NCI-H510A treated with DMSO at 0.1 percent for 48 hours (cell line): ENCODE results near the gene KRTAP5-1.
"Not testable (repeated sequence)": the region's sequence is repeated elsewhere in the genome, so short reads cannot be mapped to it uniquely, and the experiment has no call there.

ENCODE experiments used
- DNase-seq: peaks from one replicate; lab custom pipeline; 2025; lab: John Stamatoyannopoulos, UW

The KRTAP5-1 gene

GRCh38 chr11:1601663-1602062, 16.6 kb upstream of the KRTAP5-1 start:
- DNase-seq = not testable (repeated sequence)

- no peak for DNase-seq
Observed at GRCh38 chr11:1600626-1601025, 15.5 kb upstream of the KRTAP5-1 start.

- no peak for DNase-seq
Observed at GRCh38 chr11:1598816-1599215, 13.7 kb upstream of the KRTAP5-1 start.

GRCh38 chr11:1598406-1598805, 13.3 kb upstream of the KRTAP5-1 start:
- DNase-seq = not testable (repeated sequence)

- DNase-seq = no peak
Observed at GRCh38 chr11:1597994-1598380, 12.9 kb upstream of the KRTAP5-1 start, which contains the start of gene KRTAP5-2. KRTAP5-2 (minus strand) TSS chr11:1598294; CDS start chr11:1598250, 44 bp downstream.

- no peak for DNase-seq
Observed at GRCh38 chr11:1597331-1597993, 12.4 kb upstream of the KRTAP5-1 start.

GRCh38 chr11:1596576-1597121, 11.6 kb upstream of the KRTAP5-1 start:
- not testable (repeated sequence) for DNase-seq

- DNase-seq = not testable (repeated sequence)
Observed at GRCh38 chr11:1595994-1596575, 11.0 kb upstream of the KRTAP5-1 start.

- DNase-seq = no peak
Observed at GRCh38 chr11:1592628-1593027, 7.5 kb upstream of the KRTAP5-1 start.

- no peak for DNase-seq
Observed at GRCh38 chr11:1589996-1590395, 4.9 kb upstream of the KRTAP5-1 start.

GRCh38 chr11:1589191-1589963, 4.3 kb upstream of the KRTAP5-1 start:
- not testable (repeated sequence) for DNase-seq

GRCh38 chr11:1586699-1587098, 1.6 kb upstream of the KRTAP5-1 start:
- no peak for DNase-seq

- not testable (repeated sequence) for DNase-seq
Observed at GRCh38 chr11:1582909-1583308, 2.2 kb downstream of the KRTAP5-1 start.

GRCh38 chr11:1581976-1582375, 3.1 kb downstream of the KRTAP5-1 start:
- no peak for DNase-seq

- no peak for DNase-seq
Observed at GRCh38 chr11:1576825-1577224, 8.3 kb downstream of the KRTAP5-1 start.

- not testable (repeated sequence) for DNase-seq
Observed at GRCh38 chr11:1575756-1576155, 9.3 kb downstream of the KRTAP5-1 start.

- no peak for DNase-seq
Observed at GRCh38 chr11:1574933-1575242, 10.2 kb downstream of the KRTAP5-1 start.

- DNase-seq = peak; percentile 80
Observed at GRCh38 chr11:1574238-1574932, 10.7 kb downstream of the KRTAP5-1 start.

- DNase-seq = peak; percentile 80
Observed at GRCh38 chr11:1573903-1574237, 11.2 kb downstream of the KRTAP5-1 start.

GRCh38 chr11:1573077-1573902, 11.8 kb downstream of the KRTAP5-1 start:
- peak; percentile 20 for DNase-seq
